Cardiac muscle cell (in vitro differentiated cells and primary cell): Measurements from ENCODE around the gene RNF7. TPM values are rescaled to one million over a fixed set of nuclear protein-coding genes. Genes with fewer than 3 reads are reported as not detected.

Source experiments
- DNase-seq, 2 donors: peaks; one replicate each; pipeline versions ENCODE4 v3.0.0 to v3.0.0-alpha.2; 2010 to 2017; ENCODE audit warnings: low read depth in 1 of 2, low spot score in 1 of 2
- H3K27ac ChIP-seq: fragments of 200-600 bp; sonication (generic); 2 replicates; pipeline ENCODE4 v1.5.1; 2016
- H3K27me3 ChIP-seq: fragments of 200-600 bp; sonication (generic); 2 replicates; pipeline ENCODE4 v1.6.0; 2016; ENCODE audit warnings: control low read depth
- H3K36me3 ChIP-seq: fragments of 200-600 bp; sonication (generic); 2 replicates; pipeline ENCODE4 v1.5.1; 2016; ENCODE audit warnings: control low read depth
- H3K4me1 ChIP-seq: fragments of 200-600 bp; sonication (generic); 2 replicates; pipeline ENCODE4 v1.8.1; 2017; ENCODE audit warnings: low read depth, mild to moderate bottlenecking, mixed run types
- H3K4me3 ChIP-seq: fragments of 200-600 bp; sonication (generic); 2 replicates; pipeline ENCODE4 v1.5.1; 2016; ENCODE audit warnings: mild to moderate bottlenecking
- H3K9me3 ChIP-seq: fragments of 200-600 bp; sonication (generic); 2 replicates; pipeline ENCODE4 v1.5.1; 2017; ENCODE audit warnings: low read depth, mild to moderate bottlenecking, control low read depth
- CTCF ChIP-seq: IDR thresholded peaks from 2 replicates; pipeline ENCODE4 v1.5.1; 2012; ENCODE audit warnings: low read depth, mild to moderate bottlenecking, low read length
- polyA plus RNA-seq: library from polyadenylated mRNA; unstranded; fragments of >200 nt; fragmentation: Nextera tagmentation; extraction: Ambion mirVana; gene quantifications from 2 replicates; pipeline ENCODE4 v1.2.1, GENCODE V29; 2016
- total RNA-seq: library from RNA; depleted of rRNA; stranded (reverse); fragments of >200 nt; gene quantifications from 2 replicates; pipeline ENCODE4 v1.2.3, GENCODE V29; 2016

The RNF7 gene
- total and polyA plus RNA-seq, 2 experiments from 2014 or later, result 73.0 to 234 TPM

DNA sequence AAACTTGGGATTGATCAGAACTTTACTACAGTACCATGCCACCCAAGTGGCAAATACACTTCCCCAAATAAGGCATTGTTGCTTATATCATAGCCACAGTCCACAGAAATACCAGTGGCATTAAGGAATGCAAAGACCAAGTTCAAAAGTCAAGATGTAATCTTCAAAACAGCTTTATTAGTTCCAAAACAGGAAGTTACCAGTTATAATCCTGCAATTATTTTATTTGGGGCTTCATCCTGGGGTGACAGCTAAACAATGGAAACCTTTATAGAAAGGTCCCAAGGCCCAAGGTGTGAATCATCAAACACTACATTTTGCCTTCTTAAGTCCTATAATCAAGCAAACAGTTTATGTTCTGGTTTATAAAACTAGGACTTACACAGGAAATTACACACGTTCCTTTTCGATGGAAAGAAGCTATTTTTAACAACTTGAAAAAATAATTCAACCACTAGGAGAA, 30.3 kb upstream of the RNF7 start:
- DNase-seq, result peak in 1 of 2 donors; percentile 68
- H3K36me3 ChIP-seq, result no peaks in the 10 kb centered on the region

DNA sequence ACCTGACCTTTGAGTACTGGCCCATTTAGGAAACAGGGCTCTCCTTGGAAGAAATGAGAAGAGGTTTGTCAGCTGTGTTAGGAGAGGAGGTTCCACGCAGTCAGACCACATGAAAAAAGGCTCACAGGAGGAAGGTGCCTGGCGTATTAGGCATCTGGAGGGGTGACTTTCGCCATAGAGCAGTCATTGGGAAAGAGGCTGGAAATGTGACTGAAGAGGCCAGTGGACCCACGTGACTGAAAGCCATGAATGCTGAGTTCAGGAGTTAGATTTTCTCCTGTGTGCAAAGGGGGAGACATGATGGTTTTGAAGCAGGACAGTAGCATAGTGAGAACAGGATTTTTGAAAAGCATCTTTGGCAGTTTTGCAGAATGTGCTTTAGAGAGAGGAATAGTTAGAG, 29.7 kb upstream of the RNF7 start:
- H3K9me3 ChIP-seq, result no peaks in the 10 kb centered on the region
- H3K4me3 ChIP-seq, result no peak overlapping the region
- no peak overlapping the region for H3K27ac ChIP-seq
- no peaks in the 10 kb centered on the region for H3K27me3 ChIP-seq
- H3K36me3 ChIP-seq, result no peaks in the 10 kb centered on the region
- no peak for DNase-seq
- no peaks in the 10 kb centered on the region for H3K4me1 ChIP-seq
- TF ChIP-seq CTCF, result no peak

More for the DNA sequence above, 30.3 kb upstream of the RNF7 start:
- Histone ChIP-seq H3K4me3 (no peak overlapping the region), H3K9me3 (no peaks in the 10 kb centered on the region), H3K4me1 (no peaks in the 10 kb centered on the region), H3K27ac (no peak overlapping the region), H3K27me3 (no peaks in the 10 kb centered on the region)
- no peak for TF ChIP-seq CTCF

GRCh38 chr3:141709126-141709770, 28.9 kb upstream of the RNF7 start:
- H3K4me1 ChIP-seq, result no peaks in the 10 kb centered on the region
- no peak for TF ChIP-seq CTCF
- H3K4me3 ChIP-seq, result no peak overlapping the region
- H3K27ac ChIP-seq, result no peak overlapping the region
- H3K36me3 ChIP-seq, result no peaks in the 10 kb centered on the region
- no peaks in the 10 kb centered on the region for H3K9me3 ChIP-seq
- no peaks in the 10 kb centered on the region for H3K27me3 ChIP-seq
- no peak for DNase-seq

DNA sequence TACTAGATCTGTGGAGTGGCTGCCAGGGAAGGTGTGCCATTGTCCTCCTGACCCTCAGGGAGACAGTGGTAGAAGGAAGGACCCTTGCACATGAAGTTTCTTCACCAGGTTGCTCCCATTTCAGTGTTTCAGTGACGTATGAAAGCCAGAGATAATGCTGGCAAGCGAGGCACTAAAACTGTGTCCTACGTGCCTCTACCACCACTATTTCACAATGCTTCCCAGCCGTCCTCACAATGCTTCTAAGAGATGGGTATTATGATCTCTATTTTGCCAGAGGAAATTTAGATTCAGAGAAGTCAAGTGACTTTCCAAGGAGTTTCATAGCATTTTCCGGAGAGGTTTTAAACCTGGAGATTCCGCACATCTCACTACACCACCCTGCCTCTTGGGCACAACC, 28.0 kb upstream of the RNF7 start:
- no peak for TF ChIP-seq CTCF
- no peak overlapping the region for H3K27ac ChIP-seq
- H3K27me3 ChIP-seq, result no peaks in the 10 kb centered on the region
- no peaks in the 10 kb centered on the region for H3K36me3 ChIP-seq
- H3K9me3 ChIP-seq, result no peaks in the 10 kb centered on the region
- no peak for DNase-seq
- H3K4me3 ChIP-seq, result no peak overlapping the region
- H3K4me1 ChIP-seq, result no peaks in the 10 kb centered on the region

- Histone ChIP-seq H3K4me3 (no peak overlapping the region), H3K4me1 (no peaks in the 10 kb centered on the region), H3K36me3 (no peaks in the 10 kb centered on the region), H3K9me3 (no peaks in the 10 kb centered on the region), H3K27ac (no peak overlapping the region), H3K27me3 (no peaks in the 10 kb centered on the region)
- no peak for TF ChIP-seq CTCF
- DNase-seq, result peak in 1 of 2 donors; percentile 86
These were observed 27.0 kb upstream of the RNF7 start for GRCh38 chr3:141710888-141711616.
